ENCODE data around the gene IP6K2. TPM values are rescaled to one million over a fixed set of nuclear protein-coding genes. Genes with fewer than 3 reads are reported as not detected.

IP6K2 gene
- total and polyA plus RNA-seq, 2 of the 13 experiments (the other 11 are each of a cell fraction or from before 2014, with no cell fraction given) = 85.5 to 112 TPM

DNA sequence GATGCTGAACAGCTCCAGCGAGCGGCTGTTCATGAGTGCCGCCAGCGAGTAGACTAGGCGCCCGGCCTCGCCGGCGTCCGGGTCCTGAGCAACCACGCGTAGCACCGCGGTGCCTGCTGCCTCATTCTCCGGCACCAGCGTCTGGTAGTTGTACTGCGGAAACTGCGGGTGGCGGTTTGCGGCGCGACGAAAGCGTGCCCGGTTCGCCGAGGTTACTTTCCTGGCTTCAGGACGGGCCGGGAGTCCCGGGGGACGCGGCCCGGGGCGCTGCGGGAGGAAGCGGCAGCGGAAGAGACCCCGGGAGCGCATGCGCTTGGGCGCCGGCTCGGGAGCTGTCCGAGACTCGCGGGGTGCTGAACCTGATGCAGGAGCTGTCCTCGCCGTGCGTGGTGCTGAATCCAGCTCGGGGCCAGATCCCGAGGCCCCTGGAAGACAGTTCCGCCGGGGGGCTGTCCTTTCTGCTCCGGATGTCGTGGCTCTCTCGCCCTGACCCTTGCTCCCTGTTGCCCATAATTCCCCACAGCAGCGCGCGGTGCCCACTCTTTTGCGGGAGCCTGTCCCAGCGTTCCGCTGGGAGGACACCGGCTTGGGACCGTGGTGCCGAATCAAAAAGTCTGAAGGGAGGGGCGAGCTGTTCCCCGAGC lies 55.4 kb downstream of the IP6K2 start (continued):
- no peak; the same call in 1 of the 2 replicates for TF ChIP-seq HNF4G (IDR thresholded peaks at IDR 0.05; ENCODE audit: borderline replicate concordance, low read depth, low read length)
- TF ChIP-seq HNF4G (CRISPR knock-in tag; IDR thresholded peaks at IDR 0.05; ENCODE audit: borderline replicate concordance, low read depth) = peak; percentile 96
- no peak for TF ChIP-seq HNRNPK (IDR thresholded peaks at IDR 0.05; ENCODE audit: low read depth, low read length, poor library complexity, severe bottlenecking)
- TF ChIP-seq SIN3A (IDR thresholded peaks at IDR 0.05; ENCODE audit: borderline replicate concordance, low read depth, low read length) = peak; percentile 100
- TF ChIP-seq ELF3 (CRISPR knock-in tag; IDR thresholded peaks at IDR 0.05) = peak; percentile 100
- TF ChIP-seq, protein P1, sequence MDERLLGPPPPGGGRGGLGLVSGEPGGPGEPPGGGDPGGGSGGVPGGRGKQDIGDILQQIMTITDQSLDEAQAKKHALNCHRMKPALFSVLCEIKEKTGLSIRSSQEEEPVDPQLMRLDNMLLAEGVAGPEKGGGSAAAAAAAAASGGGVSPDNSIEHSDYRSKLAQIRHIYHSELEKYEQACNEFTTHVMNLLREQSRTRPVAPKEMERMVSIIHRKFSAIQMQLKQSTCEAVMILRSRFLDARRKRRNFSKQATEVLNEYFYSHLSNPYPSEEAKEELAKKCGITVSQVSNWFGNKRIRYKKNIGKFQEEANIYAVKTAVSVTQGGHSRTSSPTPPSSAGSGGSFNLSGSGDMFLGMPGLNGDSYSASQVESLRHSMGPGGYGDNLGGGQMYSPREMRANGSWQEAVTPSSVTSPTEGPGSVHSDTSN (CRISPR knock-in tag; IDR thresholded peaks at IDR 0.05) = peak; percentile 52; the same call in 1 of the 2 replicates
- TF ChIP-seq ZKSCAN1 (IDR thresholded peaks at IDR 0.05; ENCODE audit: low read length) = no peak
- peak; percentile 94; the same call in 1 of the 2 replicates for TF ChIP-seq SCMH1 (CRISPR knock-in tag; IDR thresholded peaks at IDR 0.05; ENCODE audit: borderline replicate concordance)
- TF ChIP-seq ZFP36L2 (CRISPR knock-in tag; IDR thresholded peaks at IDR 0.05) = peak; percentile 100
- TF ChIP-seq, protein P2, sequence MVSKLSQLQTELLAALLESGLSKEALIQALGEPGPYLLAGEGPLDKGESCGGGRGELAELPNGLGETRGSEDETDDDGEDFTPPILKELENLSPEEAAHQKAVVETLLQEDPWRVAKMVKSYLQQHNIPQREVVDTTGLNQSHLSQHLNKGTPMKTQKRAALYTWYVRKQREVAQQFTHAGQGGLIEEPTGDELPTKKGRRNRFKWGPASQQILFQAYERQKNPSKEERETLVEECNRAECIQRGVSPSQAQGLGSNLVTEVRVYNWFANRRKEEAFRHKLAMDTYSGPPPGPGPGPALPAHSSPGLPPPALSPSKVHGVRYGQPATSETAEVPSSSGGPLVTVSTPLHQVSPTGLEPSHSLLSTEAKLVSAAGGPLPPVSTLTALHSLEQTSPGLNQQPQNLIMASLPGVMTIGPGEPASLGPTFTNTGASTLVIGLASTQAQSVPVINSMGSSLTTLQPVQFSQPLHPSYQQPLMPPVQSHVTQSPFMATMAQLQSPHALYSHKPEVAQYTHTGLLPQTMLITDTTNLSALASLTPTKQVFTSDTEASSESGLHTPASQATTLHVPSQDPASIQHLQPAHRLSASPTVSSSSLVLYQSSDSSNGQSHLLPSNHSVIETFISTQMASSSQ (IDR thresholded peaks at IDR 0.05; ENCODE audit: low read depth) = no peak
- TF ChIP-seq, protein P2 (CRISPR knock-in tag; IDR thresholded peaks at IDR 0.05; ENCODE audit: borderline replicate concordance) = peak; percentile 93
- TF ChIP-seq ZNF749 (CRISPR knock-in tag; IDR thresholded peaks at IDR 0.05; ENCODE audit: borderline replicate concordance) = peak; percentile 100
- peak; percentile 100 for TF ChIP-seq ZNF605 (CRISPR knock-in tag; IDR thresholded peaks at IDR 0.05)
- TF ChIP-seq MIXL1 (CRISPR knock-in tag; IDR thresholded peaks at IDR 0.05) = peak; percentile 100
- peak; percentile 100 for TF ChIP-seq ZNF256 (CRISPR knock-in tag; conservative IDR thresholded peaks at IDR 0.05)
- TF ChIP-seq SALL2 (CRISPR knock-in tag; IDR thresholded peaks at IDR 0.05) = peak; percentile 100
- TF ChIP-seq SP4 (CRISPR knock-in tag; IDR thresholded peaks at IDR 0.05) = peak; percentile 98
- TF ChIP-seq ZNF547 (CRISPR knock-in tag; IDR thresholded peaks at IDR 0.05) = peak; percentile 100
- TF ChIP-seq HOXA5 (CRISPR knock-in tag; IDR thresholded peaks at IDR 0.05) = peak; percentile 100
- peak; percentile 100 for TF ChIP-seq ZSCAN20 (CRISPR knock-in tag; IDR thresholded peaks at IDR 0.05; ENCODE audit: borderline replicate concordance)
- TF ChIP-seq ZFP37 (CRISPR knock-in tag; IDR thresholded peaks at IDR 0.05; ENCODE audit: borderline replicate concordance) = peak; percentile 100
- TF ChIP-seq, protein P3, sequence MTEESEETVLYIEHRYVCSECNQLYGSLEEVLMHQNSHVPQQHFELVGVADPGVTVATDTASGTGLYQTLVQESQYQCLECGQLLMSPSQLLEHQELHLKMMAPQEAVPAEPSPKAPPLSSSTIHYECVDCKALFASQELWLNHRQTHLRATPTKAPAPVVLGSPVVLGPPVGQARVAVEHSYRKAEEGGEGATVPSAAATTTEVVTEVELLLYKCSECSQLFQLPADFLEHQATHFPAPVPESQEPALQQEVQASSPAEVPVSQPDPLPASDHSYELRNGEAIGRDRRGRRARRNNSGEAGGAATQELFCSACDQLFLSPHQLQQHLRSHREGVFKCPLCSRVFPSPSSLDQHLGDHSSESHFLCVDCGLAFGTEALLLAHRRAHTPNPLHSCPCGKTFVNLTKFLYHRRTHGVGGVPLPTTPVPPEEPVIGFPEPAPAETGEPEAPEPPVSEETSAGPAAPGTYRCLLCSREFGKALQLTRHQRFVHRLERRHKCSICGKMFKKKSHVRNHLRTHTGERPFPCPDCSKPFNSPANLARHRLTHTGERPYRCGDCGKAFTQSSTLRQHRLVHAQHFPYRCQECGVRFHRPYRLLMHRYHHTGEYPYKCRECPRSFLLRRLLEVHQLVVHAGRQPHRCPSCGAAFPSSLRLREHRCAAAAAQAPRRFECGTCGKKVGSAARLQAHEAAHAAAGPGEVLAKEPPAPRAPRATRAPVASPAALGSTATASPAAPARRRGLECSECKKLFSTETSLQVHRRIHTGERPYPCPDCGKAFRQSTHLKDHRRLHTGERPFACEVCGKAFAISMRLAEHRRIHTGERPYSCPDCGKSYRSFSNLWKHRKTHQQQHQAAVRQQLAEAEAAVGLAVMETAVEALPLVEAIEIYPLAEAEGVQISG (CRISPR knock-in tag; IDR thresholded peaks at IDR 0.05) = peak; percentile 98
- peak; percentile 99 for TF ChIP-seq ZNF326 (CRISPR knock-in tag; IDR thresholded peaks at IDR 0.05; ENCODE audit: borderline replicate concordance)
- peak; percentile 98 for TF ChIP-seq ZNF335 (CRISPR knock-in tag; IDR thresholded peaks at IDR 0.05)

Data from HepG2 (cell line).